Transverse colon (tissue), 4 donors: Measurements from ENCODE around the gene DCAF6. TPM values are rescaled to one million over a fixed set of nuclear protein-coding genes. Genes with fewer than 3 reads are reported as not detected.

Source experiments
- DNase-seq: peaks from one replicate; pipeline ENCODE4 v3.0.0-alpha.2; 2019
- H3K27ac ChIP-seq, 4 donors: fragments of 200-600 bp; sonication (generic); 2 replicates each; pipeline ENCODE4 v1.5.1; 2016 to 2018; ENCODE audit warnings: inconsistent platforms in 4 of 4
- H3K27me3 ChIP-seq: fragments of 200-600 bp; sonication (generic); 2 replicates; pipeline ENCODE4 v1.5.1; 2017; ENCODE audit warnings: inconsistent platforms
- H3K36me3 ChIP-seq, 4 donors: fragments of 200-600 bp; sonication (generic); 2 replicates each; pipeline ENCODE4 v1.5.1; 2017 to 2019; ENCODE audit warnings: inconsistent platforms in 4 of 4
- H3K4me1 ChIP-seq, 4 donors: fragments of 200-600 bp; sonication (generic); 2 replicates each; pipeline ENCODE4 v1.5.1; 2017 to 2020; ENCODE audit warnings: inconsistent platforms in 4 of 4
- H3K4me3 ChIP-seq, 4 donors: fragments of 200-600 bp; sonication (generic); 1 replicate in 1 of 4; 2 replicates in 3 of 4; pipeline versions ENCODE4 v1.5.1 to v1.6.1; 2017 to 2019; ENCODE audit warnings: inconsistent platforms in 4 of 4
- H3K9me3 ChIP-seq, 2 donors: fragments of 200-600 bp; sonication (generic); 2 replicates each; pipeline ENCODE4 v1.5.1; 2017 to 2019; ENCODE audit warnings: inconsistent platforms in 2 of 2
- CTCF ChIP-seq, 5 experiments: fragments of 200-600 bp in 3 of 5; fragments of 450-650 bp in 2 of 5; sonication (generic) in 3 of 5; IDR thresholded peaks; 1 replicate in 2 of 5; 2 replicates in 3 of 5; pipeline ENCODE4 v1.5.1; 2016 to 2017; ENCODE audit warnings: antibody characterized with exemption in 5 of 5, inconsistent platforms in 3 of 5, mild to moderate bottlenecking in 2 of 5, moderate library complexity in 1 of 5
- EP300 ChIP-seq: sonication (generic); formaldehyde crosslinking; IDR thresholded peaks from one replicate; pipeline ENCODE4 v1.6.1; 2017; ENCODE audit warnings: antibody characterized with exemption, low read depth
- POLR2A ChIP-seq: fragments of 450-650 bp; IDR thresholded peaks from one replicate; pipeline ENCODE4 v1.6.1; 2016; ENCODE audit warnings: antibody characterized with exemption, mild to moderate bottlenecking, moderate library complexity
- POLR2AphosphoS5 ChIP-seq, 3 donors: sonication (generic); formaldehyde crosslinking; IDR thresholded peaks; one replicate each; pipeline ENCODE4 v1.6.1; 2016; ENCODE audit warnings: antibody characterized with exemption in 3 of 3
- WGBS, 2 donors: methylation state at CpG; one replicate each; pipeline ENCODE4 v1.1.5; 2018; ENCODE audit warnings: low coverage in 1 of 2; 5-methylcytosine and 5-hydroxymethylcytosine counted together
- in situ Hi-C, 4 donors: fragments of 200-750 bp; cut with MboI; loops; one replicate each; pipeline versions ENCODE4 v1.15.0 to v1.15.1; 2017; ENCODE audit warnings: low sequenced_read_pairs in 3 of 4, low pct_ligation_motif_present in 1 of 4, low pct_unique_long_range_greater_than_20kb in 1 of 4
- intact Hi-C: fragments of 100-400 bp; cut with DNase I; formaldehyde crosslinking; loops from one replicate; pipeline ENCODE4 v1.15.1; 2023; ENCODE audit warnings: low total_unique reads
- total RNA-seq, 4 donors: library from RNA; depleted of rRNA; stranded (reverse); fragments of >200 nt; gene quantifications; one replicate each; pipeline ENCODE4 v1.1.0, GENCODE V29; 2016

Gene DCAF6
- total RNA-seq, 4 donors from 2014 or later, result 59.5 to 173 (median 93.4) TPM

GRCh38 chr1:168008595-168008994, 72.1 kb downstream of the DCAF6 start:
- in situ Hi-C loops, result no loop called here
- TF ChIP-seq EP300, result no peak
- no peak for TF ChIP-seq POLR2AphosphoS5 (IDR thresholded peaks at IDR 0.05)
- TF ChIP-seq CTCF (IDR thresholded peaks at IDR 0.05), result no peak
- TF ChIP-seq POLR2A, result no peak
- H3K27ac ChIP-seq, result no peak overlapping the region

GRCh38 chr1:168009322-168009721, 72.8 kb downstream of the DCAF6 start:
- TF ChIP-seq CTCF (IDR thresholded peaks at IDR 0.05), result no peak
- no peaks in the 10 kb centered on the region for H3K27me3 ChIP-seq
- H3K27ac ChIP-seq, result no peak overlapping the region
- no peak for DNase-seq
- in situ Hi-C loops (no loop called here), intact Hi-C loops (no loop called here)
- no peak overlapping the region for H3K4me3 ChIP-seq
- no peaks in the 10 kb centered on the region for H3K9me3 ChIP-seq
- H3K36me3 ChIP-seq, result peaks cover 0 to 12% (median 5%) of the 10 kb centered on the region in 4 donors
- peaks cover 0 to 5% (median 0%) of the 10 kb centered on the region in 4 donors for H3K4me1 ChIP-seq

More at GRCh38 chr1:168008595-168008994, 72.1 kb downstream of the DCAF6 start:
- Histone ChIP-seq H3K4me3 (no peak overlapping the region), H3K9me3 (no peaks in the 10 kb centered on the region), H3K36me3 (peaks cover 0 to 18% (median 4%) of the 10 kb centered on the region in 4 donors), H3K27me3 (no peaks in the 10 kb centered on the region), H3K4me1 (peaks cover 0 to 5% (median 0%) of the 10 kb centered on the region in 4 donors)
- no peak for DNase-seq
- intact Hi-C loops, result no loop called here
- WGBS, 2 donors, result 62 to 80% methylated on average over 5 of the region's 5 CpGs

GRCh38 chr1:168019407-168019806, 82.9 kb downstream of the DCAF6 start:
- intact Hi-C loops (no loop called here), in situ Hi-C loops (no loop called here)
- Histone ChIP-seq H3K9me3 (no peaks in the 10 kb centered on the region), H3K27ac (no peak overlapping the region), H3K4me3 (no peak overlapping the region), H3K36me3 (peaks cover 0 to 33% (median 11%) of the 10 kb centered on the region in 4 donors), H3K27me3 (no peaks in the 10 kb centered on the region), H3K4me1 (no peaks in the 10 kb centered on the region)
- no peak for TF ChIP-seq CTCF (IDR thresholded peaks at IDR 0.05)
- TF ChIP-seq POLR2A, result no peak
- no peak for TF ChIP-seq POLR2AphosphoS5 (IDR thresholded peaks at IDR 0.05)
- DNase-seq, result no peak
- 80 to 100% methylated on average over 1 of the region's 1 CpG for WGBS, 2 donors

- TF ChIP-seq CTCF (IDR thresholded peaks at IDR 0.05) (no peak), POLR2A (no peak), POLR2AphosphoS5 (IDR thresholded peaks at IDR 0.05) (no peak), EP300 (no peak)
- intact Hi-C loops (no loop called here), in situ Hi-C loops (no loop called here)
- no peaks in the 10 kb centered on the region for H3K27me3 ChIP-seq
- DNase-seq, result no peak
- H3K27ac ChIP-seq, result no peak overlapping the region
- WGBS, 2 donors, result 93% methylated on average over 5 of the region's 5 CpGs
- no peaks in the 10 kb centered on the region for H3K36me3 ChIP-seq
- no peaks in the 10 kb centered on the region for H3K9me3 ChIP-seq
- H3K4me3 ChIP-seq, result no peak overlapping the region
- peaks cover 0 to 13% (median 0%) of the 10 kb centered on the region in 4 donors for H3K4me1 ChIP-seq
Measured at GRCh38 chr1:168031198-168031597, 94.7 kb downstream of the DCAF6 start.
